Neural cell (in vitro differentiated cells): ENCODE data around the gene UBA6. TPM values are rescaled to one million over a fixed set of nuclear protein-coding genes. Genes with fewer than 3 reads are reported as not detected.

ENCODE experiments used
- polyA plus RNA-seq: library from polyadenylated mRNA; depleted of rRNA; stranded (reverse); fragments of >200 nt; gene quantifications from 2 replicates; pipeline ENCODE4 v1.2.3, GENCODE V29; 2014
- small RNA-seq, 3 experiments: library from RNA; depleted of rRNA; stranded (forward); fragments of <200 nt; gene quantifications; one replicate each; pipeline ENCODE3, GENCODE V24; 2012

Gene UBA6
- polyA plus RNA-seq, 1 donor from 2014 or later, result 126 TPM

Small RNAs within 50 kb of the gene (small RNA-seq; reads per million reads assigned to genes)
- gene AC096720.1 (0 reads per million in 3 experiments), gene RF00091 (0 to 0.24 (median 0) reads per million in 3 experiments)

Other genes starting within 250 kb of the UBA6 start
- gene CENPC, start 155.7 kb downstream of the UBA6 start, polyA plus RNA-seq, result 9.5 and 12.8 TPM in 2 replicates
- gene STAP1, start 142.4 kb downstream of the UBA6 start, polyA plus RNA-seq, result not detected in 2 replicates
- not detected in 2 replicates for gene GNRHR, start 53.2 kb upstream of the UBA6 start, polyA plus RNA-seq
- gene TMPRSS11D, start 182.8 kb upstream of the UBA6 start, polyA plus RNA-seq, result not detected in 2 replicates